Measurements from ENCODE around the gene PLK1.
A peak's percentile ranks its signal among the peaks of the same experiment; 100 is the strongest.

The PLK1 gene

DNA sequence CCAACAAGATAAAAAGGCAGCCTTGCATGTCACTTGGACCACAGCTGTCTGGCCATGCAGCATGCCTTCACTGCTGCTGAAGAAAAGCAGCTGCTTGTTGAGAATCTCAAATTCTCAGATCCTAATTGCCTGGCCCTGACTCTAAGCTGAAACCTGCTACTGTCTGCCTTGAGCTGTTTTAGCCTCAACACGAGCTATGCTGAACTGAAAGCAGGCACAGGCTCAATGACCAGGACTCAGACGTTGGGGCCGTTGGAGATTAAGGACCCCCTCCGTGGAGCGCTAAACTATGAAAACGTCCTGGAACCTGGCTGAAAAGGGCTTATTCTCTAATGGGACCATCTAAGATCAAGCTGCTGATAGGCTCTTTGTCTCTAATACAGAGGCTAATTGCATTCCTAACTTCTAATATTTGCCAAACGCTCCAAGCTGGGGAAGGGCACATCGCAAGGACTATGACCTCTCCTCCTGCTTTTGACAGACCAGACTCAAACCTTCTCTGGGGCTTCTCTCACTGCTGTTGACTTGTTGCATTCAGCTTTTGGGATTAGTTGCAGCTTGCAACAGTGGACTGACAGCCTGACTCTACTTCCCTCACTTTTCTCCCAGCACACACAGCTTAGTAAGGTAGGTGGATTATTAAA is 4.6 kb upstream of the PLK1 start:
- TF ChIP-seq POU2F2 (IDR thresholded peaks at IDR 0.05; ENCODE audit: low read depth, low read length) (no peak), SPI1 (IDR thresholded peaks at IDR 0.05; ENCODE audit: low read depth, low read length) (no peak), POLR2AphosphoS5 (IDR thresholded peaks at IDR 0.05; ENCODE audit: low read depth, low read length) (no peak), TAF1 (IDR thresholded peaks at IDR 0.05; ENCODE audit: low read depth, low read length) (no peak), PAX5 (IDR thresholded peaks at IDR 0.05; ENCODE audit: insufficient read depth, low read length, severe bottlenecking) (no peak), POLR2A (IDR thresholded peaks at IDR 0.05; ENCODE audit: low read depth, low read length) (no peak)
- FAIRE-seq (no peak), DNase-seq (ENCODE audit: insufficient read length, low spot score) (no peak)

DNA sequence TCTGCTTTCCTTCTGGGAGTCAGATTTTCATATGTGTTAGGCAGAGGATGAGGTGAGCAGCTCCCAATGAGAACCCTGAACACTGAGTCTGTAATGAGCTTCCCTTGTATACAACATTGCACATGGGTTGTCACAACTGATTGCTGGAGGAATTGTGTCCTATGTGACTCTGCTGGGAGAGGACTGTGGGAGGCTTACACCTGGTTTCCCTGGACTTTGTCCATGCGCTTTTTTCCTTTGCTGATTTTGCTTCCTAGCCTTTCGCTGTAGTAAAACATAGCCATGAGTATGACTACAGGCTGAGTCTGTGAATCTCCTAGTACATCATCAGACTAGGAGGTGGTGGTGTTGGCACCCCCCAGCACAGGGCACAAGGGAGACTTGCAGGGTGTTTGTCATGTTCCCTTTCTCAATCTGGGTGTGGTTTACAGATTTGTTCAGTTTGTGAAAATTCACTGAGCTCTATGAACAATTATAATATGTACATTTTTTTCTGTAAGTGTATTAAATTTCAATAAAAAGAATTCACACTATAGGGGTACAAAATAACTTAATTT is 1.7 kb upstream of the PLK1 start:
- TF ChIP-seq TAF1 (IDR thresholded peaks at IDR 0.05; ENCODE audit: low read depth, low read length): no peak
- TF ChIP-seq PAX5 (IDR thresholded peaks at IDR 0.05; ENCODE audit: insufficient read depth, low read length, severe bottlenecking): no peak
- no peak for TF ChIP-seq POLR2AphosphoS5 (IDR thresholded peaks at IDR 0.05; ENCODE audit: low read depth, low read length)
- TF ChIP-seq SPI1 (IDR thresholded peaks at IDR 0.05; ENCODE audit: low read depth, low read length): no peak
- no peak for TF ChIP-seq POU2F2 (IDR thresholded peaks at IDR 0.05; ENCODE audit: low read depth, low read length)
- TF ChIP-seq POLR2A (IDR thresholded peaks at IDR 0.05; ENCODE audit: low read depth, low read length): no peak
- FAIRE-seq: no peak
- DNase-seq (ENCODE audit: insufficient read length, low spot score): no peak

DNA sequence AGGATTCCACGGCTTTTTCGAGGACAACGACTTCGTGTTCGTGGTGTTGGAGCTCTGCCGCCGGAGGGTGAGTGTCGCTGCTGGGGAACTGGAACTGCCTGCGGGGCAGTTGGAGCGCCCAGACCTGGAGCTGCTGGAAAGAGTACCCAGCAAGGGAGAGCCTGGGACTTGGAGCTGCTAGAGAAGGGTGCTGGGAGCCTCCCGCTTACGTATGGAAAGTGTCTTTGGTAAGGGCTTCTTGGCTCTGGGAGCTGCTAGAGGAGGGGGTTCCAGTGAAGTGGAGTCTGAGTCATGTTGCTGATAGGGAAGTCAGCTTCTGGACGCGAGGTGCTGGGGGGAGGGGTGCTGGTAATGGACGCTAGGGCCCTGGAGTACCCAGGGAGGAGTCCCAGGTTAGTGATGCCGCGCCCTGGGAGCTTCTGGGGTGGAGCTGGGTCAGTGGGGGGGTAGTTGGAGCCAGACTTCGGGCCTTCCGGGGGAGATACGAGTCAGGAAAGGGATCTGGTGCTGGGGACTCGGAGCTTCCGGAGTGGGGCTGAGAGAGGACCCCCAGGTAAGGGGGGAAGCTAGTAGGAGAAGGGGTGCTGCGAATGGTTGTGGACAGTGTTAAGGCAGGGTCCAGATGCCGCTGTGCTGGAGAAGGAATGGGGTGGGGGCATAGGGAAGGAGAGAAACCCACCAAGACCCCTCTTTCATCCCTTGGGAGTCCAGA is 741 bp downstream of the PLK1 start:
- DNase-seq (ENCODE audit: insufficient read length, low spot score) (peak; percentile 52), FAIRE-seq (no peak)
- TF ChIP-seq SPI1 (IDR thresholded peaks at IDR 0.05; ENCODE audit: low read depth, low read length): 0 out of 2 replicates have a peak, but pooled peaks have one; percentile 14
- no peak for TF ChIP-seq POU2F2 (IDR thresholded peaks at IDR 0.05; ENCODE audit: low read depth, low read length)

DNA sequence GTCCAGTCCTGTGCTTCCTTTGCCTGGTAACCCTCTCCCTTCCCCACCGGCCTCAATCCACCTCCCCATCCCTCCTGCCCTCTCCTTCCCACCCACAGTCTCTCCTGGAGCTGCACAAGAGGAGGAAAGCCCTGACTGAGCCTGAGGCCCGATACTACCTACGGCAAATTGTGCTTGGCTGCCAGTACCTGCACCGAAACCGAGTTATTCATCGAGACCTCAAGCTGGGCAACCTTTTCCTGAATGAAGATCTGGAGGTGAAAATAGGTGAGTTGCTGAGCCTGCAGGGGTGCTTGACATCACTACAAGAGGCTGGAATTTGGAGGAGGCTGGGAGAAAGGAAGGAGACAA is 1.3 kb downstream of the PLK1 start:
- no peak for FAIRE-seq
- TF ChIP-seq SPI1 (IDR thresholded peaks at IDR 0.05; ENCODE audit: low read depth, low read length) (no peak), POLR2A (IDR thresholded peaks at IDR 0.05; ENCODE audit: low read depth, low read length) (no peak), PAX5 (IDR thresholded peaks at IDR 0.05; ENCODE audit: insufficient read depth, low read length, severe bottlenecking) (no peak), TAF1 (IDR thresholded peaks at IDR 0.05; ENCODE audit: low read depth, low read length) (no peak), POU2F2 (IDR thresholded peaks at IDR 0.05; ENCODE audit: low read depth, low read length) (no peak), POLR2AphosphoS5 (IDR thresholded peaks at IDR 0.05; ENCODE audit: low read depth, low read length) (no peak)
- DNase-seq (ENCODE audit: insufficient read length, low spot score): no peak

DNA sequence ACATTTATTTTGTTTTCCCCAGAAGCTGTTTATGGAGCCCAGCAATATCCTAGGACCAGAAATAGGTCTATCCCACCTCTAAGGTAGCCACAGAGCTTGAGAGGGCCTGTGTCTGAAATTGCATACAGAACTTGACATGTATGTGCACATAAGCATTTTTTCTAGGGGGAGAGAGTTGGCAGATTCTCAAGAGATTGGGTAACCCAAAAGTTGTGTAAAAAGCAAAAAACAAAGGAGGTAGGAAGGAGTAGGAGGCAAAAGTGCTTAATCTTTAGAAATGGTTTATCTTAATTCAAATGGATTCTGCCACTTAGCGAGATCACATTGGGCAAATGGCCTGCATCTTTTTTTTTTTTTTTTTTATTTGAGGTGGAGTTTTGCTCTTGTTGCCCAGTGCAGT is 3.5 kb downstream of the PLK1 start:
- DNase-seq (ENCODE audit: insufficient read length, low spot score): no peak
- FAIRE-seq: no peak
- TF ChIP-seq POLR2A (IDR thresholded peaks at IDR 0.05; ENCODE audit: low read depth, low read length): no peak
- TF ChIP-seq PAX5 (IDR thresholded peaks at IDR 0.05; ENCODE audit: insufficient read depth, low read length, severe bottlenecking): no peak
- TF ChIP-seq POLR2AphosphoS5 (IDR thresholded peaks at IDR 0.05; ENCODE audit: low read depth, low read length): no peak
- TF ChIP-seq SPI1 (IDR thresholded peaks at IDR 0.05; ENCODE audit: low read depth, low read length): no peak
- no peak for TF ChIP-seq POU2F2 (IDR thresholded peaks at IDR 0.05; ENCODE audit: low read depth, low read length)
- no peak for TF ChIP-seq TAF1 (IDR thresholded peaks at IDR 0.05; ENCODE audit: low read depth, low read length)

DNA sequence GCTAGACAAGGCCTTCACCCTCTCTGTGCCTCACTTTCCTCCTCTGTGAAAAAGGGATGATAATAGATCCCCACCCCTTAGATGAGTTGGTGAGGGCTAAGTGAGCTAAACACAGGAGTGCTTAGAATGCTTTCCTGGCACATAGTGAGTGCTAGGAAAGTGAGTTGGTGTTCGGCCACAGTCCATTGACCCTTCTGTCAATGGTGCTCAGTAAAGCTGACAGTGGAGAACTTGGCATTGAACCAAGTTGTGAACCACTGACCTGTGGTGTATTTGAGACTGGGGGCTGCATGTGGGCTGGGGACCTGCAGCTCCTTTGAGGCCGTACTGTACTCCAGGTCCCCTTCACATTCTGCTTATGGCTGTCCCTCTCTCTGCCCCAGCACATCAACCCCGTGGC is 4.8 kb downstream of the PLK1 start:
- no peak for FAIRE-seq
- no peak for DNase-seq (ENCODE audit: insufficient read length, low spot score)

DNA sequence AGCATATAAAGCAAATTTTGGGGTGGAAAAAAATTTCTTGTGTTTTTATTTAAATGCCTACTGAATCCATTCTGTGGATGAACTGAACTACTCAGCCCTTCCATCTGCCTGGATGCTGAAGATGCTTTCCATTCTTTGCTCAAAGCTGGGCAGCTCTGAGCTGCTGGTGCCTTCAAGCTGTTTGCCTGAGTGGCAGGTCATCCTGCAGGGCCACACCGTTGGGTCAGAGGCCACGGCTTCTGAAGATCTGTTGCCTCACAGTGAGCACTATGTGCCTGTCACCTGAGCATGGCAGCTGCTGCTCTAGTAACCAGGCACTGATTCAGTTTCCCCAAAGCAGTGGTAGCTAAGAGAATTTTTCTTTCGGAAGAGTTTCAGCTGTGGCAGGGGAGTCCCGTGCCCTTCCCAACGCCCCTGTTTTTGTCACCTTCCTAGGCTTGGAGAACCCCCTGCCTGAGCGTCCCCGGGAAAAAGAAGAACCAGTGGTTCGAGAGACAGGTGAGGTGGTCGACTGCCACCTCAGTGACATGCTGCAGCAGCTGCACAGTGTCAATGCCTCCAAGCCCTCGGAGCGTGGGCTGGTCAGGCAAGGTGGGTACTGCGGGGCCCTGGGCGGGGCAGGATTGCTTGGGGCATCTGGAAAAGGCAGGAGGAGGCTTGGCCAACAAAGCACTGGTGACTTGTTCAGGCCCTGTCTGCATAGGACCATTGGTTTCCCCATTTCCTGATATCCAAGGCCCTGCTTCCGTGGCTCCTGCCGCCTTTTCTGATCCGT is 8.5 kb downstream of the PLK1 start:
- FAIRE-seq (no peak), DNase-seq (ENCODE audit: insufficient read length, low spot score) (no peak)
- TF ChIP-seq PAX5 (IDR thresholded peaks at IDR 0.05; ENCODE audit: insufficient read depth, low read length, severe bottlenecking) (no peak), POLR2AphosphoS5 (IDR thresholded peaks at IDR 0.05; ENCODE audit: low read depth, low read length) (no peak), TAF1 (IDR thresholded peaks at IDR 0.05; ENCODE audit: low read depth, low read length) (no peak), POLR2A (IDR thresholded peaks at IDR 0.05; ENCODE audit: low read depth, low read length) (no peak), SPI1 (IDR thresholded peaks at IDR 0.05; ENCODE audit: low read depth, low read length) (no peak), POU2F2 (IDR thresholded peaks at IDR 0.05; ENCODE audit: low read depth, low read length) (no peak)

More for the DNA sequence above, 4.8 kb downstream of the PLK1 start:
- no peak for TF ChIP-seq POU2F2 (IDR thresholded peaks at IDR 0.05; ENCODE audit: low read depth, low read length)
- no peak for TF ChIP-seq TAF1 (IDR thresholded peaks at IDR 0.05; ENCODE audit: low read depth, low read length)
- TF ChIP-seq SPI1 (IDR thresholded peaks at IDR 0.05; ENCODE audit: low read depth, low read length): no peak
- TF ChIP-seq PAX5 (IDR thresholded peaks at IDR 0.05; ENCODE audit: insufficient read depth, low read length, severe bottlenecking): no peak
- no peak for TF ChIP-seq POLR2AphosphoS5 (IDR thresholded peaks at IDR 0.05; ENCODE audit: low read depth, low read length)
- no peak for TF ChIP-seq POLR2A (IDR thresholded peaks at IDR 0.05; ENCODE audit: low read depth, low read length)

DNA sequence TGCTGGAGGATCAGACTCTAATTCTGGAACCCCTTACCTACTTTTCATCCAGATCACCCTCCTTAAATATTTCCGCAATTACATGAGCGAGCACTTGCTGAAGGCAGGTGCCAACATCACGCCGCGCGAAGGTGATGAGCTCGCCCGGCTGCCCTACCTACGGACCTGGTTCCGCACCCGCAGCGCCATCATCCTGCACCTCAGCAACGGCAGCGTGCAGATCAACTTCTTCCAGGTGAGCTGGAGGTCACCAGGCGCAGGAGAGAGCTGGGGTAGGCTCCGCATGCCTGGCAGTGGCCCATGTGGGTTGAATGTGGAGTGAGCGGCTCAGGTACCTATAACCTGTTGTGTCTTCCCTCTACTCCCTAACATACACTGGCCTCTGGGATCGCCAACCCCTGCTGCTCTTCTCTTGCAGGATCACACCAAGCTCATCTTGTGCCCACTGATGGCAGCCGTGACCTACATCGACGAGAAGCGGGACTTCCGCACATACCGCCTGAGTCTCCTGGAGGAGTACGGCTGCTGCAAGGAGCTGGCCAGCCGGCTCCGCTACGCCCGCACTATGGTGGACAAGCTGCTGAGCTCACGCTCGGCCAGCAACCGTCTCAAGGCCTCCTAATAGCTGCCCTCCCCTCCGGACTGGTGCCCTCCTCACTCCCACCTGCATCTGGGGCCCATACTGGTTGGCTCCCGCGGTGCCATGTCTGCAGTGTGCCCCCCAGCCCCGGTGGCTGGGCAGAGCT is 10.9 kb downstream of the PLK1 start:
- DNase-seq (ENCODE audit: insufficient read length, low spot score) (no peak), FAIRE-seq (no peak)
- no peak for TF ChIP-seq POLR2A (IDR thresholded peaks at IDR 0.05; ENCODE audit: low read depth, low read length)
- no peak for TF ChIP-seq PAX5 (IDR thresholded peaks at IDR 0.05; ENCODE audit: insufficient read depth, low read length, severe bottlenecking)
- no peak for TF ChIP-seq POU2F2 (IDR thresholded peaks at IDR 0.05; ENCODE audit: low read depth, low read length)
- TF ChIP-seq TAF1 (IDR thresholded peaks at IDR 0.05; ENCODE audit: low read depth, low read length): no peak
- no peak for TF ChIP-seq POLR2AphosphoS5 (IDR thresholded peaks at IDR 0.05; ENCODE audit: low read depth, low read length)
- no peak for TF ChIP-seq SPI1 (IDR thresholded peaks at IDR 0.05; ENCODE audit: low read depth, low read length)
